Spleen (tissue), 11 donors: ENCODE results near the gene SERTAD3. TPM values are rescaled to one million over a fixed set of nuclear protein-coding genes. Genes with fewer than 3 reads are reported as not detected.

Experiments
- DNase-seq: peaks from one replicate; pipeline ENCODE4 v3.0.0-alpha.2; 2020
- H3K27ac ChIP-seq, 8 donors: fragments of 200-600 bp; sonication (generic) in 7 of 8; 1 replicate in 4 of 8; 2 replicates in 4 of 8; pipeline versions ENCODE4 v1.5.0 to v1.8.0; 2016 to 2021; ENCODE audit warnings: inconsistent platforms in 4 of 8, mild to moderate bottlenecking in 4 of 8, moderate library complexity in 1 of 8
- H3K27me3 ChIP-seq, 7 donors: fragments of 200-600 bp; sonication (generic) in 6 of 7; replicated peaks in 1 of 7; 1 replicate in 4 of 7; 2 replicates in 3 of 7; pipeline versions ENCODE4 v1.5.0 to v1.8.0; 2016 to 2021; ENCODE audit warnings: inconsistent platforms in 3 of 7, mild to moderate bottlenecking in 1 of 7
- H3K36me3 ChIP-seq, 6 donors: fragments of 200-600 bp; sonication (generic) in 5 of 6; 1 replicate in 4 of 6; 2 replicates in 2 of 6; pipeline versions ENCODE4 v1.5.0 to v1.8.0; 2016 to 2021; ENCODE audit warnings: inconsistent platforms in 2 of 6
- H3K4me1 ChIP-seq, 6 donors: fragments of 200-600 bp; sonication (generic) in 5 of 6; 1 replicate in 3 of 6; 2 replicates in 3 of 6; pipeline versions ENCODE4 v1.5.0 to v1.8.0; 2016 to 2021; ENCODE audit warnings: inconsistent platforms in 3 of 6
- H3K4me3 ChIP-seq, 8 donors: fragments of 200-600 bp; sonication (generic) in 7 of 8; 1 replicate in 4 of 8; 2 replicates in 4 of 8; pipeline versions ENCODE4 v1.5.0 to v1.8.0; 2016 to 2021; ENCODE audit warnings: inconsistent platforms in 4 of 8, mild to moderate bottlenecking in 4 of 8, moderate library complexity in 2 of 8
- H3K9me3 ChIP-seq, 8 donors: fragments of 200-600 bp; sonication (generic) in 7 of 8; 1 replicate in 4 of 8; 2 replicates in 4 of 8; pipeline versions ENCODE4 v1.5.0 to v1.8.0; 2016 to 2021; ENCODE audit warnings: inconsistent platforms in 4 of 8
- POLR2A ChIP-seq, 3 donors: fragments of 450-650 bp; IDR thresholded peaks; one replicate each; pipeline ENCODE4 v1.5.1; 2017; ENCODE audit warnings: antibody characterized with exemption in 3 of 3, mild to moderate bottlenecking in 1 of 3
- POLR2AphosphoS5 ChIP-seq, 3 donors: sonication (generic); formaldehyde crosslinking; IDR thresholded peaks; one replicate each; pipeline ENCODE4 v1.5.1; 2017; ENCODE audit warnings: antibody characterized with exemption in 3 of 3
- WGBS, 5 donors: extraction: QIAGEN DNeasy Blood & Tissue Kit in 3 of 5; methylation state at CpG; one replicate each; pipeline versions ENCODE4 v1.1.5 to v1.1.7; 2013 to 2018; 5-methylcytosine and 5-hydroxymethylcytosine counted together
- intact Hi-C: fragments of 100-400 bp; cut with DNase I; formaldehyde crosslinking; loops from one replicate; pipeline ENCODE4 v1.15.0; 2023; ENCODE audit warnings: low total_unique reads
- polyA plus RNA-seq, 3 donors: library from polyadenylated mRNA; stranded (reverse); fragments of 200-250 nt; gene quantifications; one replicate each; pipeline ENCODE4 v1.2.1, GENCODE V29; 2013
- total RNA-seq, 7 donors: library from RNA; depleted of rRNA in 3 of 7; stranded (reverse); fragments of >200 nt in 3 of 7; fragmentation: NEBNext Ultra II Directional in 4 of 7; extraction: Animal tissue kit (Norgen Biotek cat#: 25700) in 4 of 7; gene quantifications; one replicate each; pipeline versions ENCODE4 v1.1.0 to v1.2.1, GENCODE V29; 2016 to 2021
- TF ChIP-seq, protein P1 (sequence below), 11 experiments: fragments of 200-600 bp in 7 of 11; fragments of 450-650 bp in 4 of 11; sonication (generic) in 4 of 11; IDR thresholded peaks in 8 of 11; conservative IDR thresholded peaks in 3 of 11; 1 replicate in 7 of 11; 2 replicates in 4 of 11; pipeline versions ENCODE4 v1.4.0 to v1.8.0; 2016 to 2021; ENCODE audit warnings: antibody characterized with exemption in 11 of 11, inconsistent platforms in 4 of 11, mild to moderate bottlenecking in 1 of 11
- donor health status: healthy with polysubstance abuse.
- donor health status: DM: no; HTN: no; CAD: no; lungs with moderate emphysema.
- donor health status: DM: no; HTN: no; CAD: no.
- donor health status: Bipolar disorder and iron deficiency.
- donor health status: healthy.
- donor health status: DM: no; HTN: no; CAD: no.
- donor health status: DM: yes; HTN: yes; CAD: no.

Gene SERTAD3
- total and polyA plus RNA-seq, 10 donors: 21.5 to 51.4 (median 28.6) TPM

DNA sequence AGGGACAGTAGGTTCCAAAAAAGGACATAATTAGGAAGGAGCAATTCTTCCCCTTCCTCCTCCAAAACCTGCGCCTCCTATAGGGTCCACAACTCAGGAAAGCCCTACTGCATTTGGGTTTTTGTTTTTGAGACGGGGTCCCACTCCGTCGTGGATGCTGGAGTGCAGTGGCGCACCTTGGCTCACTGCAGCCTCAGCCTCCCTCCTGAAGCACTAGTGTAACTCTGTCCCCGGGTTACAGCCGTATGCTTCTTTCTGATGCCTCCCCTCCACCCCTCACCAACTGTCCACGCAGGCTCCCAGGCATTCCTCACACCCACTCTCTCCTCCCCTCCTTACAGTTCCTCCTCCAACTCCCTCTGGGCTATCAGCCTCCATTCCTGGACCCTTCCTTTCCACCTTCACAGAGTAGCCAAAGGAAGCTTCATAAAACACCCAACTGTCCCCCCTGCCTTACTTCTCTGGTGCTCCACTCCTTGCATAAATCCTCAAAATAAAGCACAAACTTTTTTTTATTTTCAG lies 2.2 kb upstream of the SERTAD3 start:
- TF ChIP-seq, protein P1, sequence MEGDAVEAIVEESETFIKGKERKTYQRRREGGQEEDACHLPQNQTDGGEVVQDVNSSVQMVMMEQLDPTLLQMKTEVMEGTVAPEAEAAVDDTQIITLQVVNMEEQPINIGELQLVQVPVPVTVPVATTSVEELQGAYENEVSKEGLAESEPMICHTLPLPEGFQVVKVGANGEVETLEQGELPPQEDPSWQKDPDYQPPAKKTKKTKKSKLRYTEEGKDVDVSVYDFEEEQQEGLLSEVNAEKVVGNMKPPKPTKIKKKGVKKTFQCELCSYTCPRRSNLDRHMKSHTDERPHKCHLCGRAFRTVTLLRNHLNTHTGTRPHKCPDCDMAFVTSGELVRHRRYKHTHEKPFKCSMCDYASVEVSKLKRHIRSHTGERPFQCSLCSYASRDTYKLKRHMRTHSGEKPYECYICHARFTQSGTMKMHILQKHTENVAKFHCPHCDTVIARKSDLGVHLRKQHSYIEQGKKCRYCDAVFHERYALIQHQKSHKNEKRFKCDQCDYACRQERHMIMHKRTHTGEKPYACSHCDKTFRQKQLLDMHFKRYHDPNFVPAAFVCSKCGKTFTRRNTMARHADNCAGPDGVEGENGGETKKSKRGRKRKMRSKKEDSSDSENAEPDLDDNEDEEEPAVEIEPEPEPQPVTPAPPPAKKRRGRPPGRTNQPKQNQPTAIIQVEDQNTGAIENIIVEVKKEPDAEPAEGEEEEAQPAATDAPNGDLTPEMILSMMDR (IDR thresholded peaks at IDR 0.05 in 8 of 11, conservative IDR thresholded peaks at IDR 0.05 in 3 of 11): no peak
- TF ChIP-seq POLR2AphosphoS5 (IDR thresholded peaks at IDR 0.05): peak in 1 of 3 donors; percentile 10
- intact Hi-C loops: loop anchor here (10.0 kb wide), 1 partner anchor 128 kb away; the partner anchor contains the start of gene SHKBP1
- Histone ChIP-seq H3K4me3 (no peak overlapping the region), H3K9me3 (no peaks in the 10 kb centered on the region), H3K4me1 (peaks cover 15 to 28% (median 22%) of the 10 kb centered on the region in 6 donors), H3K27ac (peak overlapping the region in 1 of 8 donors; percentile 3), H3K36me3 (peaks cover 0 to 56% (median 13%) of the 10 kb centered on the region in 6 donors), H3K27me3 (no peaks in the 10 kb centered on the region)
- no peak for DNase-seq
- 82 to 91% (median 88%) methylated on average over 8 of the region's 8 CpGs for WGBS, 5 donors

DNA sequence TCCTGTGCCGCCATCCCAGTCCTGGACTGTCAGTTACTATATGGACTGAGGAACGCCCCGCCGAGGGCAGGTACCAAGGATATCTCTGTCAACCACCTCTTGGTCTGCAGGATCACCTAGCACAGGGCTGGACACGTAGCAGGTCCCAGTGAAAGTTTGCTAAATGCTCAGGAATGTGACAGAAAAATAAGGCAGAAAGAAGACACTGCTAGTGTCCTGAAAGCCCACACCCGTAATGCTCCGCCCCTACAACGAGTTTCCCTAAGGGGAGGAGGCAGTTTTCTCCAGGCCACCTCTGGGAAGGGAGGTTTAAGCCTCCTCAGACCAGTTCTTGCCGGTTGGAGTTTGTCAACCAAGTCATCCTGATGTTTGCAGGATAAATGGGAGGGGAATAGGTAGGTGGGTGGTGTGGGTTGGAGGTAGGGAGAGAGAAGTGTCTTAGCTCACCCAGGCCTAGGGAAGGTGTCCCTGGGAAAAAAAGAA lies 1.7 kb upstream of the SERTAD3 start:
- WGBS, 5 donors: 80 to 86% (median 83%) methylated on average over 9 of the region's 9 CpGs
- Histone ChIP-seq H3K27me3 (no peaks in the 10 kb centered on the region), H3K4me3 (no peak overlapping the region), H3K4me1 (peaks cover 17 to 33% (median 26%) of the 10 kb centered on the region in 6 donors), H3K9me3 (no peaks in the 10 kb centered on the region), H3K36me3 (peaks cover 0 to 56% (median 18%) of the 10 kb centered on the region in 6 donors), H3K27ac (peak overlapping the region in 1 of 8 donors; percentile 3)
- TF ChIP-seq POLR2A (IDR thresholded peaks at IDR 0.05) (no peak), POLR2AphosphoS5 (IDR thresholded peaks at IDR 0.05) (no peak)
- TF ChIP-seq, protein P1 (IDR thresholded peaks at IDR 0.05 in 8 of 11, conservative IDR thresholded peaks at IDR 0.05 in 3 of 11): no peak
- intact Hi-C loops: loop anchor here (10.0 kb wide), 1 partner anchor 129 kb away; the partner anchor contains the start of gene SHKBP1
- DNase-seq: peak; percentile 79

DNA sequence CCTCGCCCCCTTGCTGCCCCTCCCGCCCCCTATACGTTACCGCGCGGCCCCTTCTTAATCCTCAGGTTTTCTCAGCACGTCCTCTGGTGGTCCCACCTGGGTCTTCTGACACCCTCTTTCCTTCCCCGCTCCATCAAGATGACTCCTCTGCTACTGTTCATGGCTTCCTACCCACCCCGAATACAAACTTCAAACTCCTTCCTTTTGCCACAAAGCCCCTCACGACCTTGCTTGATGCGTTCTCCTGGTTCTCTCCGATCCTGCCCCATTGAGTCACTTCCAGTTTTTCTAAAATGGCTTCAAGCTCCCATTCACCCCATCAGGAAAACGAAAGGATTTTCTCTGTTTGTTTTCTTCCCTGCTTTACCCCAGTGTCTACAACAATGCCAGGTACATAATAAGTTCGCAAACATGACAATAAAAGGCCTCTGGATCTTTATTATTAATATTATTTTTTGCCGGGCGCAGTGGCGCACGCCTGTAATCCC lies 734 bp upstream of the SERTAD3 start:
- 20 to 24% (median 21%) methylated on average over 18 of the region's 18 CpGs for WGBS, 5 donors
- intact Hi-C loops: loop anchor here (10.0 kb wide), 1 partner anchor 130 kb away; the partner anchor contains the start of gene SHKBP1
- Histone ChIP-seq H3K27ac (peak overlapping the region; percentile 92 to 99 (median 96)), H3K4me1 (peaks cover 17 to 42% (median 27%) of the 10 kb centered on the region in 6 donors), H3K27me3 (no peaks in the 10 kb centered on the region), H3K36me3 (peaks cover 0 to 59% (median 24%) of the 10 kb centered on the region in 6 donors), H3K9me3 (no peaks in the 10 kb centered on the region), H3K4me3 (peak overlapping the region; percentile 73 to 95 (median 91))
- DNase-seq: no peak
- TF ChIP-seq, protein P1 (IDR thresholded peaks at IDR 0.05 in 8 of 11, conservative IDR thresholded peaks at IDR 0.05 in 3 of 11): peak in 4 of 11 experiments; percentile 4 to 59 (median 43)
- no peak for TF ChIP-seq POLR2AphosphoS5 (IDR thresholded peaks at IDR 0.05)
